Fibroblast of lung (primary cell): ENCODE results near the gene CFB. TPM values are rescaled to one million over a fixed set of nuclear protein-coding genes. Genes with fewer than 3 reads are reported as not detected.
"Not testable (repeated sequence)": the region's sequence is repeated elsewhere in the genome, so short reads cannot be mapped to it uniquely, and the experiment has no call there.

Experiments used
- DNase-seq, 2 donors: peaks; one replicate each; pipeline versions ENCODE4 v3.0.0 to v3.0.0-alpha.2; 2010; ENCODE audit warnings: low read depth in 2 of 2
- H2AFZ ChIP-seq: 2 replicates; pipeline ENCODE4 v1.5.1; 2012; ENCODE audit warnings: low read length, control low read depth, inconsistent platforms
- H3K27ac ChIP-seq: 2 replicates; pipeline ENCODE4 v1.5.1; 2011; ENCODE audit warnings: low read length, control low read depth; ENCODE audit not compliant: insufficient read depth
- H3K27me3 ChIP-seq: 2 replicates; pipeline ENCODE4 v1.5.1; 2011; ENCODE audit warnings: mild to moderate bottlenecking, low read length; ENCODE audit not compliant: control insufficient read depth, insufficient read depth
- H3K36me3 ChIP-seq: 2 replicates; pipeline ENCODE4 v1.5.1; 2011; ENCODE audit warnings: low read length; ENCODE audit not compliant: control insufficient read depth, insufficient read depth
- H3K4me1 ChIP-seq: 2 replicates; pipeline ENCODE4 v1.5.1; 2011; ENCODE audit warnings: low read length; ENCODE audit not compliant: control insufficient read depth, insufficient read depth; ENCODE audit errors: extremely low read depth
- H3K4me2 ChIP-seq: 2 replicates; pipeline ENCODE4 v1.5.1; 2011; ENCODE audit warnings: low read length, control low read depth; ENCODE audit not compliant: insufficient read depth; ENCODE audit errors: extremely low read depth
- H3K4me3 ChIP-seq, 4 experiments: fragments of 200-600 bp in 1 of 4; sonication (generic) in 1 of 4; replicated peaks in 1 of 4; 2 replicates each; pipeline ENCODE4 v1.5.1; 2011 to 2016; ENCODE audit warnings: low read length in 4 of 4, low read depth in 3 of 4, mild to moderate bottlenecking in 3 of 4, control low read depth in 2 of 4, inconsistent platforms in 1 of 4, mixed read lengths in 1 of 4; ENCODE audit not compliant: insufficient read depth in 1 of 4; ENCODE audit errors: control extremely low read depth in 1 of 4
- H3K79me2 ChIP-seq: 2 replicates; pipeline ENCODE4 v1.5.1; 2012; ENCODE audit warnings: mild to moderate bottlenecking, low read length, inconsistent platforms; ENCODE audit not compliant: control insufficient read depth, insufficient read depth
- H3K9ac ChIP-seq: 2 replicates; pipeline ENCODE4 v1.5.1; 2011; ENCODE audit warnings: mild to moderate bottlenecking, low read length, control low read depth; ENCODE audit not compliant: insufficient read depth
- H3K9me3 ChIP-seq: 2 replicates; pipeline ENCODE4 v1.5.1; 2012; ENCODE audit warnings: low read depth, low read length; ENCODE audit not compliant: control insufficient read depth, insufficient read depth
- H4K20me1 ChIP-seq: 2 replicates; pipeline ENCODE4 v1.5.1; 2011; ENCODE audit warnings: low read length; ENCODE audit not compliant: control insufficient read depth, insufficient read depth; ENCODE audit errors: extremely low read depth
- CTCF ChIP-seq, 2 donors: IDR thresholded peaks in 1 of 2; conservative IDR thresholded peaks in 1 of 2; 1 replicate in 1 of 2; 2 replicates in 1 of 2; pipeline ENCODE4 v1.5.1; 2011 to 2012; ENCODE audit warnings: low read length in 2 of 2, control low read depth in 1 of 2, inconsistent platforms in 1 of 2, low read depth in 1 of 2, mild to moderate bottlenecking in 1 of 2
- EZH2 ChIP-seq: IDR thresholded peaks from 2 replicates; pipeline ENCODE4 v1.5.1; 2012; ENCODE audit warnings: low read length, control low read depth, mild to moderate bottlenecking; ENCODE audit errors: missing control alignments
- polyA plus RNA-seq, 2 donors: library from polyadenylated mRNA; depleted of rRNA in 1 of 2; stranded (reverse) in 1 of 2; unstranded in 1 of 2; fragments of >200 nt; gene quantifications; 2 replicates each; pipeline ENCODE4 v1.2.1, GENCODE V29; 2011 to 2012; ENCODE audit warnings: missing spikeins in 1 of 2
- total RNA-seq: library from RNA; depleted of rRNA; stranded (reverse); fragments of >200 nt; gene quantifications from 2 replicates; pipeline ENCODE4 v1.2.1, GENCODE V29; 2014

The CFB gene
- total and polyA plus RNA-seq, 2 donors (not counting 1 experiment from before 2014, with no cell fraction given): 21.7 to 62.9 TPM

GRCh38 chr6:31978831-31979230 lies 32.9 kb downstream of the CFB start:
- no peak for TF ChIP-seq EZH2
- no peak for TF ChIP-seq CTCF (conservative IDR thresholded peaks at IDR 0.05 in 1 of 2, IDR thresholded peaks at IDR 0.05 in 1 of 2; ENCODE audit: low read depth in 1 of 2, low read length in 2 of 2)
- H3K4me1 ChIP-seq: no peaks in the 10 kb centered on the region
- H3K4me3 ChIP-seq: no peak overlapping the region
- DNase-seq: no peak
- H3K27ac ChIP-seq: no peak overlapping the region
- H4K20me1 ChIP-seq: no peaks in the 10 kb centered on the region
- no peaks in the 10 kb centered on the region for H3K27me3 ChIP-seq
- no peaks in the 10 kb centered on the region for H3K9me3 ChIP-seq
- H3K9ac ChIP-seq: no peak overlapping the region
- H3K79me2 ChIP-seq: peaks cover 2% of the 10 kb centered on the region
- H2AFZ ChIP-seq: no peak overlapping the region
- H3K4me2 ChIP-seq: no peak overlapping the region
- peaks cover 2% of the 10 kb centered on the region for H3K36me3 ChIP-seq

GRCh38 chr6:31979238-31979898 lies 33.5 kb downstream of the CFB start:
- Histone ChIP-seq H2AFZ (no peak overlapping the region), H3K27me3 (no peaks in the 10 kb centered on the region), H3K9me3 (no peaks in the 10 kb centered on the region), H3K79me2 (no peaks in the 10 kb centered on the region), H3K4me3 (no peak overlapping the region), H3K4me1 (no peaks in the 10 kb centered on the region), H3K4me2 (no peak overlapping the region), H3K36me3 (peaks cover 2% of the 10 kb centered on the region), H3K27ac (no peak overlapping the region), H3K9ac (no peak overlapping the region), H4K20me1 (no peaks in the 10 kb centered on the region)
- TF ChIP-seq EZH2: no peak
- TF ChIP-seq CTCF (conservative IDR thresholded peaks at IDR 0.05 in 1 of 2, IDR thresholded peaks at IDR 0.05 in 1 of 2; ENCODE audit: low read depth in 1 of 2, low read length in 2 of 2): no peak
- DNase-seq: no peak

- not testable (repeated sequence) for H3K79me2 ChIP-seq, H4K20me1 ChIP-seq, H2AFZ ChIP-seq, H3K36me3 ChIP-seq, H3K9me3 ChIP-seq, H3K27ac ChIP-seq, H3K4me2 ChIP-seq, H3K27me3 ChIP-seq, H3K4me1 ChIP-seq, H3K4me3 ChIP-seq, DNase-seq, H3K9ac ChIP-seq
These were observed 34.4 kb downstream of the CFB start for GRCh38 chr6:31980195-31980876.

- H2AFZ ChIP-seq, H3K27me3 ChIP-seq, H3K9ac ChIP-seq, H3K9me3 ChIP-seq, H3K4me1 ChIP-seq, H3K36me3 ChIP-seq, H4K20me1 ChIP-seq, DNase-seq, H3K4me3 ChIP-seq, H3K4me2 ChIP-seq, H3K27ac ChIP-seq, H3K79me2 ChIP-seq: not testable (repeated sequence)
These were observed 35.1 kb downstream of the CFB start for GRCh38 chr6:31980998-31981397.

GRCh38 chr6:31981744-31982143 lies 35.8 kb downstream of the CFB start, which contains the start of gene C4A:
Gene C4A (plus strand): TSS chr6:31982057. CDS start chr6:31982108, 51 bp downstream.
- H3K9ac ChIP-seq, H3K9me3 ChIP-seq, DNase-seq, H3K36me3 ChIP-seq, H2AFZ ChIP-seq, H3K4me2 ChIP-seq, H3K27me3 ChIP-seq, H3K79me2 ChIP-seq, H3K27ac ChIP-seq, H4K20me1 ChIP-seq, H3K4me1 ChIP-seq, H3K4me3 ChIP-seq: not testable (repeated sequence)
